ENCODE data around the gene RBM43. TPM values are rescaled to one million over a fixed set of nuclear protein-coding genes. Genes with fewer than 3 reads are reported as not detected.

The RBM43 gene
- total RNA-seq, 1 donor from 2014 or later: 4.8 TPM

- Mint-ChIP-seq H3K27ac (no peak overlapping the region), H3K4me1 (no peaks in the 10 kb centered on the region), H3K9me3 (peaks cover 12% of the 10 kb centered on the region), H3K36me3 (ENCODE audit: low read depth) (peaks cover 15% of the 10 kb centered on the region), H3K27me3 (peaks cover 6% of the 10 kb centered on the region), H3K4me3 (no peak overlapping the region)
- ChIA-PET POLR2A (no interaction called here), CTCF (no interaction called here)
- ATAC-seq (ENCODE audit: low read depth) (no peak), DNase-seq (no peak)
- TF ChIP-seq, protein P1, sequence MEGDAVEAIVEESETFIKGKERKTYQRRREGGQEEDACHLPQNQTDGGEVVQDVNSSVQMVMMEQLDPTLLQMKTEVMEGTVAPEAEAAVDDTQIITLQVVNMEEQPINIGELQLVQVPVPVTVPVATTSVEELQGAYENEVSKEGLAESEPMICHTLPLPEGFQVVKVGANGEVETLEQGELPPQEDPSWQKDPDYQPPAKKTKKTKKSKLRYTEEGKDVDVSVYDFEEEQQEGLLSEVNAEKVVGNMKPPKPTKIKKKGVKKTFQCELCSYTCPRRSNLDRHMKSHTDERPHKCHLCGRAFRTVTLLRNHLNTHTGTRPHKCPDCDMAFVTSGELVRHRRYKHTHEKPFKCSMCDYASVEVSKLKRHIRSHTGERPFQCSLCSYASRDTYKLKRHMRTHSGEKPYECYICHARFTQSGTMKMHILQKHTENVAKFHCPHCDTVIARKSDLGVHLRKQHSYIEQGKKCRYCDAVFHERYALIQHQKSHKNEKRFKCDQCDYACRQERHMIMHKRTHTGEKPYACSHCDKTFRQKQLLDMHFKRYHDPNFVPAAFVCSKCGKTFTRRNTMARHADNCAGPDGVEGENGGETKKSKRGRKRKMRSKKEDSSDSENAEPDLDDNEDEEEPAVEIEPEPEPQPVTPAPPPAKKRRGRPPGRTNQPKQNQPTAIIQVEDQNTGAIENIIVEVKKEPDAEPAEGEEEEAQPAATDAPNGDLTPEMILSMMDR (IDR thresholded peaks at IDR 0.05): no peak
- intact Hi-C loops (cut with micrococcal nuclease): no loop called here
These were observed 18.2 kb downstream of the RBM43 start for GRCh38 chr2:151243468-151243867.

- ChIA-PET POLR2A (no interaction called here), CTCF (no interaction called here)
- Mint-ChIP-seq H3K27ac (no peak overlapping the region), H3K4me3 (no peak overlapping the region), H3K36me3 (ENCODE audit: low read depth) (peaks cover 7% of the 10 kb centered on the region), H3K4me1 (no peaks in the 10 kb centered on the region), H3K9me3 (peaks cover 6% of the 10 kb centered on the region), H3K27me3 (peaks cover 6% of the 10 kb centered on the region)
- DNase-seq: no peak
- no peak for ATAC-seq (ENCODE audit: low read depth)
- TF ChIP-seq, protein P1 (IDR thresholded peaks at IDR 0.05): no peak
- intact Hi-C loops (cut with micrococcal nuclease): no loop called here
These were observed 20.4 kb downstream of the RBM43 start for GRCh38 chr2:151241224-151241623.

- Mint-ChIP-seq H3K9me3 (peaks cover 5% of the 10 kb centered on the region), H3K36me3 (ENCODE audit: low read depth) (peaks cover 2% of the 10 kb centered on the region), H3K27me3 (peaks cover 6% of the 10 kb centered on the region), H3K27ac (no peak overlapping the region), H3K4me3 (no peak overlapping the region), H3K4me1 (no peaks in the 10 kb centered on the region)
- ChIA-PET POLR2A (no interaction called here), CTCF (no interaction called here)
- ATAC-seq (ENCODE audit: low read depth) (no peak), DNase-seq (no peak)
- TF ChIP-seq, protein P1 (IDR thresholded peaks at IDR 0.05): no peak
- intact Hi-C loops (cut with micrococcal nuclease): no loop called here
These were observed 21.2 kb downstream of the RBM43 start for GRCh38 chr2:151240433-151240832.

DNA sequence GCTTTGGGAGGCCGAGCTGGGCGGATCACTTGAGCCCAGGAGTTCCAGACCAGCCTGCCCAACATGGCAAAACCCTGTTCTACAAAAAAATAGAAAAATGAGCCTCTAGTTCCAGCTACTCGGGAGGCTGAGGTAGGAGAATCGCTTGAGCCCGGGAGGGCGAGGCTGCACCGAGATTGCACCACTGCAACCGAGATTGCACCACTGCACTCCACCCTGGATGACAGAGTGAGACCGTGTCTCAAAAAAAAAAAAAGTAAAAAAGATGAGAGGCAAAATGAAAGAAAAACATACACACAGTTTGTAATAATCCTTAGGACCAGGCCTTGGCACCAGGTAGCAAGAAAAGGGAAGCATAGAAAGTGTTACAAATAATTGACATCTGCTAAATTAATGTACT is 22.0 kb downstream of the RBM43 start:
- Mint-ChIP-seq H3K4me3 (no peak overlapping the region), H3K27ac (no peak overlapping the region), H3K27me3 (peaks cover 6% of the 10 kb centered on the region), H3K36me3 (ENCODE audit: low read depth) (no peaks in the 10 kb centered on the region), H3K9me3 (no peaks in the 10 kb centered on the region), H3K4me1 (no peaks in the 10 kb centered on the region)
- ChIA-PET POLR2A (no interaction called here), CTCF (interaction anchor here (1.2 to 1.7 kb wide), 6 partner anchors 10 to 1644 kb away, joined by 3 to 25 read pairs (median 5); no protein-coding TSS in a partner anchor)
- intact Hi-C loops (cut with micrococcal nuclease): loop anchor here (5.0 kb wide), 1 partner anchor 187 kb away; no protein-coding TSS in a partner anchor
- TF ChIP-seq, protein P1 (IDR thresholded peaks at IDR 0.05): no peak
- no peak for ATAC-seq (ENCODE audit: low read depth)
- DNase-seq: no peak

DNA sequence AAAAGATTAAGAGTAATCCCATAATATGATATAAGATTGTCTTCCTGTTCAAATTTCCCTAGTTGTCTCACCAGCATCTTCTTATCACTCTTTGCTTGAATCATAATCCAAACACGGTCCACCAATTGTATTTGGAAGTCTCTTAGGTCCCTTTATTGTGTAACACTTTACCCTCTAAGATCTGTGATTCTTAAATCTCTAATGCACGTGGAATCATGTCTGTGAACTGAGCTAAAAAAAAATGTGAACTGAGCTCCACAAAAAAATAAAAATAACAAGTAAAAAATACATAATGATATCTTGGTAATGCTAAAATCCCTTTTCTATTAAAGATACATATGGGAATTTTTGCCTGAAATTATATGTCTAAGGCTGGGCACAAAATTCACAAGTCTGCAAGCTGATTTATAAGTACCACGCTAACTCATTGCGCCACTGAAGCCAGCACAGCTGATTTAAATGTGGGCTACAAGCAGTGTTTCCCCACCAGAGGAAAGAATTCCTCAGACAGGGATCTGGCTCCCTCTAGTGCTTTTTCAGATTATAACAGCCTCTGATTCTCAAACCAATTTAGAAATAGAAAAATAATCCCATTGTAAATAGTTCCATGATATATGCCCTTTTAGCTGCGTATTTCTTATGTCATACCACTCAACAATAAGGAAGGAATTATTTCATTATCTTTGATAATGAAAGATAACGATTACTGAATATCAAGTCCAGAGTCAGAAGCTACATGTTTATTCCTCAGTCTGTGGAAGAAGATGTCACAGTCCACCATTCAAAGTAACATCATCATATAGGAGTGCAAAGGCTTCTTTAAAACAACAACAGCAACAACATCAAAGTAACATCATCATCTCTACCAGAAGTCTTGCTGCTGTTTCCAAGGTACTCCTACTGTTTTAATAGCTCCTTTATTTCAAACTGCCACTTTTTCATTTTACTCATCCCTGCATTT is 22.9 kb downstream of the RBM43 start:
- ATAC-seq (ENCODE audit: low read depth) (peak; percentile 72), DNase-seq (no peak)
- intact Hi-C loops (cut with micrococcal nuclease): loop anchor here (1.0 to 5.0 kb wide), 2 partner anchors 187 to 1642 kb away; no protein-coding TSS in a partner anchor
- Mint-ChIP-seq H3K27me3 (peaks cover 6% of the 10 kb centered on the region), H3K9me3 (no peaks in the 10 kb centered on the region), H3K36me3 (ENCODE audit: low read depth) (no peaks in the 10 kb centered on the region), H3K27ac (no peak overlapping the region), H3K4me3 (no peak overlapping the region), H3K4me1 (no peaks in the 10 kb centered on the region)
- TF ChIP-seq, protein P1 (IDR thresholded peaks at IDR 0.05): no peak
- ChIA-PET CTCF (interaction anchor here (0.7 to 1.7 kb wide), 13 partner anchors 9 to 1652 kb away, joined by 3 to 25 read pairs (median 4); partner anchors contain the start of gene MMADHC), POLR2A (no interaction called here)
